Mucosa of stomach (tissue), 1 donor: ENCODE measurements around the gene SNCAIP.

Experiments used
- H3K27me3 ChIP-seq: one replicate; pipeline ENCODE4 v1.7.0; 2013; ENCODE audit warnings: mild to moderate bottlenecking, low read length; ENCODE audit not compliant: control insufficient read depth, insufficient read depth
- H3K36me3 ChIP-seq: one replicate; pipeline ENCODE4 v1.7.0; 2013; ENCODE audit warnings: low read length; ENCODE audit not compliant: control insufficient read depth, insufficient read depth
- H3K4me1 ChIP-seq: one replicate; pipeline ENCODE4 v1.7.0; 2013; ENCODE audit warnings: mild to moderate bottlenecking, low read length; ENCODE audit not compliant: control insufficient read depth, insufficient read depth
- H3K4me3 ChIP-seq: one replicate; pipeline ENCODE4 v1.7.0; 2013; ENCODE audit warnings: low read length
- H3K9ac ChIP-seq: one replicate; pipeline ENCODE4 v1.7.0; 2013; ENCODE audit warnings: mild to moderate bottlenecking, low read length, moderate library complexity
- H3K9me3 ChIP-seq: one replicate; pipeline ENCODE4 v1.7.0; 2013; ENCODE audit warnings: mild to moderate bottlenecking, low read length, moderate library complexity; ENCODE audit not compliant: control insufficient read depth
- donor health status: Pancreatic carcinoma.

Gene SNCAIP

DNA sequence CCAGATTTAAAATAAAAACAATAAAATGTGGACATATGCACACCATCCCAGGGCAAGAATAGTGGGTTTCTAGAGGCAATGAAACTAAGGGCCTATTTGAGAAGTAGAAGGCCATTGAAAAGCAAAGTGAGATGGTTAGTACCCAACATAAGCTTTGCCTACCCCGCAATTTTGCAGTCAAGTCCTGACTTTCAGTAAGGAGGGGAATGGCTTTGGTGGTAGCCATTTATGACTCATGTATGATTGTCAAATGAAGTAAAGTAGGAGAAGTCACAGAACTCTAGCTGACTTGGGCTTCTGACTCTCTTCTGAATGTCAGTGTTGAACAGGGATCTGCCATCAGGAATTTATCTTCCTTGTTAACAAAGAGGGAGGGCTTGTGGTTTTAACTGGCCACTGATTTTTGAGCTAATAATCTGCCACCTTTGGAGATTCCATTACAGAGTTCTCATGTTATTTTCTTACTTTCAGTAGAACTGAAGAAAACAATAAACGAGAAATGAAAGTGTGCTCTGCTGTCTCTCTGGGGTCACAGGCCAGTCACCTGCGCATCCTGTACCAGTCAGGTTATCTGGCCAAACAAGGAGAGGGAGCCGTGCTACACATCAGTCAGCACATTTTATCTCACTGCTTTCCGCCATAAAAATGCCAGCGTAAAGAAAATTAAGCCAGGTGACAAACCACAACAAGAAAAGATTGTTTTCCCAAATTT, 14.3 kb upstream of the SNCAIP start:
- H3K36me3 ChIP-seq: no peaks in the 10 kb centered on the region
- no peak overlapping the region for H3K9ac ChIP-seq
- no peaks in the 10 kb centered on the region for H3K4me1 ChIP-seq
- no peaks in the 10 kb centered on the region for H3K27me3 ChIP-seq
- no peak overlapping the region for H3K4me3 ChIP-seq
- H3K9me3 ChIP-seq: no peaks in the 10 kb centered on the region

DNA sequence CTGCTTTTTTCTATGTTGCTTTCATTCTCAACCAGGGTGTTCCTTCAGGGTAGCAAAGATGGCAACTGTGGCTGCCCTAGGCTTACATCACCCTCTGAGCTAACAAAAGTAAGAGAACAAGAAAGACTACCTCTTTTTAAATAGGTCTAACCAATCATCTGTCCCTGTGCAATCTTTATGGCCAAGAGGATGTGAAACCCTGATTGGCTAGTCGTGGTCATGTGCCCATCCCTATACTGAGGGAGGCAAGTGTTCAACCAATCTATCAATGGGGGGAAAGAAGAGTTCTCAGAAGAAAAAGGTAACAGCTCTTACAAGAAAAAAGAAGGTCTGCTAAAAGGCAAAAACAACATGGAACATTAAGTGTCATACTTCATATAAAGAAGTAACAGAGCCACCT, 11.7 kb upstream of the SNCAIP start:
- Histone ChIP-seq H3K4me1 (no peaks in the 10 kb centered on the region), H3K27me3 (no peaks in the 10 kb centered on the region), H3K36me3 (no peaks in the 10 kb centered on the region), H3K9me3 (no peaks in the 10 kb centered on the region), H3K4me3 (no peak overlapping the region), H3K9ac (no peak overlapping the region)

DNA sequence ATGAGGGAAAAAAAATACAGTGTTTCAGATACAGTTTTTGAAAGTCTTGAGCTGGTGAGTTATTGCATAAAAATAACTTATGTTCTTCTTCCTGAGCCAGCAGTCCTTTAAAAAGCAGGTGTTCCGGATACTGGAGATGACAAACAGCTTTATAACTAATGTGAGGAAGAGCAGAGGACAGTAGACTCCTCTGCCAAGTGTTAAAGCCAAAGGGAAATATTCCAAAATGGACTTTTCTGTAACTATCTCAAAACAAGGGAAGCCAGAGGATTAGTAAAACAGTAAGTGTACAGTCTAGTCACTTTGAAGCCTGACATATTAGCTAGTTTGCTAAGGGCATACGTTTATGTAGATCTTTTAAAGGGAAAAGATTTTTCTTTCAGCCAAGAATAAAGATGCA, 11.0 kb upstream of the SNCAIP start:
- Histone ChIP-seq H3K36me3 (no peaks in the 10 kb centered on the region), H3K4me1 (no peaks in the 10 kb centered on the region), H3K9ac (no peak overlapping the region), H3K4me3 (no peak overlapping the region), H3K27me3 (no peaks in the 10 kb centered on the region), H3K9me3 (no peaks in the 10 kb centered on the region)

DNA sequence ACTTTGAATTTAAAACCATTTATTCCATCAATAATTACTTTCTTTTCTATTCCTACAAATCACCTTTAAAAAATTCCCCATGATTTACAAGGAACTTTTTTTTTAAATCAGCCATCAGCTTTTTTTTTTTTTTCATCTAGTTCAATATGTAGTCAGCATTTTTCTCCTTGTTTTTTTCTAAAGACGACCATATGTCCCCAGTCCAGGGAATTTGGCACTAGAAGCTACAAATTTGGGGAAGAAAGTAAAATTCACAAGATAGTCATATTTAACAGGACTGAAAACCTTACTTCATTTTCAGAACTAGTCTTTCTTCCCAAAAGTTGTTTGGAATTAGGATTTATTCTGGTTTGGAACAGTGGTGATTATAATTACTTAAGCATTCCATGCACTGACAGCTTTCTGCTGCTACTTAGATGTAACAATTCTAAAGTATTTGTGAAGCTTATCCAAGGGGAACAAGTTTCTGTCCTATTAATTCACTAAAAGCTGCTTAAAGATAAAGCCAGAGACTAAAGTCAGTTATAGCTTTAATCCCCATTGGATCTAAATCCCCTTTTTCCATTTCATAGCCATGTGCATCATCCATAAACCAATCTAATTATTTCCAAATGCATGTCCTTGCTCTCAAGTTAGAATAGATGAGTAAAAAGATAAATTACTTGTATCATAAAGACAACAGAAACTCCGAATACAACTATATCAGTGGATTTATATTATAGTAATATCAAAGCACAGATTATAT, 7.4 kb upstream of the SNCAIP start:
- H3K4me1 ChIP-seq: no peaks in the 10 kb centered on the region
- no peaks in the 10 kb centered on the region for H3K36me3 ChIP-seq
- no peaks in the 10 kb centered on the region for H3K27me3 ChIP-seq
- H3K9me3 ChIP-seq: no peaks in the 10 kb centered on the region
- H3K9ac ChIP-seq: no peak overlapping the region
- H3K4me3 ChIP-seq: no peak overlapping the region

- H3K27me3 ChIP-seq: peaks cover 9% of the 10 kb centered on the region
- no peak overlapping the region for H3K9ac ChIP-seq
- H3K4me1 ChIP-seq: no peaks in the 10 kb centered on the region
- no peaks in the 10 kb centered on the region for H3K9me3 ChIP-seq
- no peaks in the 10 kb centered on the region for H3K36me3 ChIP-seq
- no peak overlapping the region for H3K4me3 ChIP-seq
Measured at GRCh38 chr5:122306461-122306860, 5.6 kb upstream of the SNCAIP start.

- Histone ChIP-seq H3K9ac (no peak overlapping the region), H3K36me3 (no peaks in the 10 kb centered on the region), H3K4me3 (no peak overlapping the region), H3K4me1 (no peaks in the 10 kb centered on the region), H3K27me3 (peaks cover 34% of the 10 kb centered on the region), H3K9me3 (no peaks in the 10 kb centered on the region)
Measured at GRCh38 chr5:122310889-122311288, 1.1 kb upstream of the SNCAIP start.

DNA sequence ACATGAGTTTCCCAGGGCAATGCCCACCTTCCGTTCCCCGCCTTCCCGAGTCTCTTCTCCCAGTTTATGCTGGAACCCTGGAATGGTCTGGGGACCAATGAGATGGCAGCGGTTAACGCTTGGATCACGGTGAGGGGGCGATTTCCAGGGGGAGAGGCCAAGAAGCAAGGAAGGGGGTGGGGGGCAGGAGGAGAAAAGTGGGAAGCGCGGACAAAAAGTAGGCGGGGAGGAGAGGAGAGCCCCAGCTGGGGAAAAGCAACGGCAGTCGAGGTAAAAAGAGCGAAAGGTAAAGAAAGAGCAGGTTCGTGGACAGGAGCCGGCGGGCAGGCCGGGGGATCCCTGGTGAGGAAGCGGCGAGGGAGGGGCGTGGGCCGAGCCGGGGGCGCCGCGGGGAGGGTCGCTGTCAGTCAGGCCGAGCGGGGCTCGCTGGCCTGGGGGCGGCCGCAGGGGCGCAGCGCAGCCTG, 508 bp upstream of the SNCAIP start:
- no peak overlapping the region for H3K9ac ChIP-seq

GRCh38 chr5:122312591-122313406, 762 bp downstream of the SNCAIP start:
- no peaks in the 10 kb centered on the region for H3K4me1 ChIP-seq
- H3K4me3 ChIP-seq: peak overlapping the region; percentile 18
- H3K27me3 ChIP-seq: peaks cover 34% of the 10 kb centered on the region
- H3K36me3 ChIP-seq: no peaks in the 10 kb centered on the region
- no peaks in the 10 kb centered on the region for H3K9me3 ChIP-seq
- H3K9ac ChIP-seq: peak overlapping the region; percentile 29

More for the DNA sequence above, 508 bp upstream of the SNCAIP start:
- no peaks in the 10 kb centered on the region for H3K4me1 ChIP-seq
- no peaks in the 10 kb centered on the region for H3K9me3 ChIP-seq
- no peaks in the 10 kb centered on the region for H3K36me3 ChIP-seq
- peaks cover 34% of the 10 kb centered on the region for H3K27me3 ChIP-seq
- no peak overlapping the region for H3K4me3 ChIP-seq

GRCh38 chr5:122314036-122314435, 2.0 kb downstream of the SNCAIP start:
- Histone ChIP-seq H3K36me3 (no peaks in the 10 kb centered on the region), H3K27me3 (peaks cover 34% of the 10 kb centered on the region), H3K4me3 (no peak overlapping the region), H3K9ac (no peak overlapping the region), H3K4me1 (no peaks in the 10 kb centered on the region), H3K9me3 (no peaks in the 10 kb centered on the region)

DNA sequence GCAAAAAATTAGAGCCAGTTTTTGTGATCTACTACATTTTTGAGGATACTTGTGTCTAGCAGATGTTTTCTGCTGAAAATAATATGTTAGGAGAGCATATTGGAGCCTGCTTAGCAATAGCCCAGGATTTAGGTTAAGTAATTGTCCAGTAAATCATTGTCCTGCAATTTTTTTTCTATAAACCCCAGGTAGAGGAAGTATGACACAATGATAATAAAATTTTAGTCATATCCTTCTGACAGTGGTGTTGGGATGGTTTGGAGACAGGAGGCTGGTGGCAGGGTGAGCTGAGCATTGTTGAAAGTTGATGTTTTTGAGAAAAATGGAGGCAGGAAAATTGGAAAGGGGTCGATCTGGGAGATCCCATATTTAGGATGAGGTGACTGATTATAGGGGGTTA, 3.5 kb downstream of the SNCAIP start:
- Histone ChIP-seq H3K27me3 (peaks cover 34% of the 10 kb centered on the region), H3K9ac (no peak overlapping the region), H3K4me3 (no peak overlapping the region), H3K36me3 (no peaks in the 10 kb centered on the region), H3K9me3 (no peaks in the 10 kb centered on the region), H3K4me1 (no peaks in the 10 kb centered on the region)

DNA sequence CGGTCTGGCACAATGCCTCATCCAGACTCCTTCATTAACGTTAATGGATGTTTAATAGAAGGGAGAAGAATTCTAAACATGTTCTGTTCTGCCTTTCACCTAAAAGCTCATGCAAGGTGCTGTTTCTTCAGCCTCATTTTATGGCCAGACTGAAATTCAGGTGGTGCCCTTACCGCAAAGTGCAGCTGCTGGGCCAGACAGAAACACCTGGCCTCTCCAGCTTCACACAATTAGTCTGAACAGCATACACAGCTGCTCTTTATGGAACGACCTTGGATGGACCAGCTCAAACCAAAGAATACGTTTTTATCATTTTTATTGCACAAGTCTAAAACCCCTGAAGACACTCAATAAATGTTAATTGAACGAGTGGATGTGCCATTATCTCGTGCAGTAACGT, 4.6 kb downstream of the SNCAIP start:
- Histone ChIP-seq H3K36me3 (no peaks in the 10 kb centered on the region), H3K9ac (no peak overlapping the region), H3K4me3 (no peak overlapping the region), H3K27me3 (peaks cover 23% of the 10 kb centered on the region), H3K9me3 (no peaks in the 10 kb centered on the region), H3K4me1 (no peaks in the 10 kb centered on the region)

- H3K27me3 ChIP-seq: no peaks in the 10 kb centered on the region
- H3K9me3 ChIP-seq: no peaks in the 10 kb centered on the region
- H3K36me3 ChIP-seq: no peaks in the 10 kb centered on the region
- H3K4me3 ChIP-seq: no peak overlapping the region
- no peaks in the 10 kb centered on the region for H3K4me1 ChIP-seq
- no peak overlapping the region for H3K9ac ChIP-seq
Measured at GRCh38 chr5:122319897-122320296, 7.9 kb downstream of the SNCAIP start.
